IMR-90 (cell line): Measurements from ENCODE around the gene MON2. TPM values are rescaled to one million over a fixed set of nuclear protein-coding genes. Genes with fewer than 3 reads are reported as not detected.

ENCODE experiments used
- ATAC-seq: fragments of 200-7000 bp; cut with Tn5 transposase; 2 replicates; pipeline ENCODE4 v1.9.1; 2020; ENCODE audit warnings: low read depth, mild to moderate bottlenecking, moderate library complexity
- BruUV-seq: library from RNA; stranded (reverse); fragments of 400-500 nt; replicated peaks from 2 replicates; lab custom pipeline; 2021; lab: Mats Ljungman, UMichigan
- CTCF ChIA-PET: fragments of 300-600 bp; formaldehyde crosslinking; extraction: SDS; loops from one replicate; lab custom pipeline; 2021; ENCODE audit warnings: antibody characterized with exemption; lab: Yijun Ruan, JAX
- POLR2A ChIA-PET: fragments of 300-600 bp; sonication (Branson Sonifier 250); formaldehyde crosslinking; loops from one replicate; lab custom pipeline; 2022; ENCODE audit warnings: antibody characterized with exemption; ENCODE audit not compliant: unreplicated experiment; lab: Charles Lee
- DNase-seq: peaks from one replicate; pipeline ENCODE4 v3.0.0; 2013
- H2AFZ ChIP-seq: replicated peaks from 2 replicates; pipeline ENCODE3; 2013; ENCODE audit warnings: low read length, mild to moderate bottlenecking; ENCODE audit not compliant: poor library complexity
- H2AK5ac ChIP-seq: 2 replicates; pipeline ENCODE4 v1.6.1; 2013; ENCODE audit warnings: low read depth, low read length, inconsistent platforms
- H2AK9ac ChIP-seq: replicated peaks from 2 replicates; pipeline ENCODE3; 2013; ENCODE audit warnings: mild to moderate bottlenecking, low read depth, low read length, moderate library complexity; ENCODE audit not compliant: poor library complexity
- H2BK120ac ChIP-seq: 2 replicates; pipeline ENCODE4 v1.6.1; 2013; ENCODE audit warnings: low read depth, low read length, inconsistent platforms
- H2BK15ac ChIP-seq: 3 replicates; pipeline ENCODE4 v1.6.1; 2013; ENCODE audit warnings: low read depth, low read length, inconsistent platforms
- H2BK20ac ChIP-seq: 2 replicates; pipeline ENCODE4 v1.6.1; 2013; ENCODE audit warnings: low read depth, mild to moderate bottlenecking, inconsistent platforms, low read length, moderate library complexity
- H2BK5ac ChIP-seq: 2 replicates; pipeline ENCODE4 v1.6.1; 2013; ENCODE audit warnings: mild to moderate bottlenecking, low read depth, low read length, inconsistent platforms; ENCODE audit not compliant: poor library complexity, severe bottlenecking
- H3K14ac ChIP-seq: replicated peaks from 2 replicates; pipeline ENCODE4 v1.6.1; 2013; ENCODE audit warnings: low read depth, low read length, inconsistent platforms
- H3K18ac ChIP-seq: 2 replicates; pipeline ENCODE4 v1.6.1; 2013; ENCODE audit warnings: low read depth, low read length, control low read depth
- H3K23ac ChIP-seq: 2 replicates; pipeline ENCODE4 v1.6.1; 2013; ENCODE audit warnings: low read depth, low read length, inconsistent platforms
- H3K27ac ChIP-seq: 2 replicates; pipeline ENCODE4 v1.5.1; 2013; ENCODE audit warnings: mild to moderate bottlenecking, control low read depth, low read length; ENCODE audit not compliant: insufficient read depth
- H3K27me3 ChIP-seq: 2 replicates; pipeline ENCODE4 v1.6.1; 2013; ENCODE audit warnings: low read length; ENCODE audit not compliant: control insufficient read depth, insufficient read depth
- H3K36me3 ChIP-seq: 2 replicates; pipeline ENCODE4 v1.6.1; 2013; ENCODE audit warnings: low read length, mixed read lengths; ENCODE audit not compliant: control insufficient read depth, insufficient read depth
- H3K4ac ChIP-seq: 2 replicates; pipeline ENCODE4 v1.6.1; 2013; ENCODE audit warnings: low read depth, low read length, inconsistent platforms
- H3K4me1 ChIP-seq: 2 replicates; pipeline ENCODE4 v1.6.1; 2013; ENCODE audit warnings: low read length, mixed read lengths; ENCODE audit not compliant: control insufficient read depth, insufficient read depth
- H3K4me2 ChIP-seq: 2 replicates; pipeline ENCODE4 v1.6.1; 2013; ENCODE audit warnings: low read depth, mild to moderate bottlenecking, control low read depth, low read length, moderate library complexity
- H3K4me3 ChIP-seq: 2 replicates; pipeline ENCODE4 v1.5.1; 2013; ENCODE audit warnings: low read depth, mild to moderate bottlenecking, control low read depth, low read length, moderate library complexity; ENCODE audit not compliant: insufficient read depth
- H3K56ac ChIP-seq: 2 replicates; pipeline ENCODE4 v1.6.1; 2013; ENCODE audit warnings: low read length, inconsistent platforms; ENCODE audit not compliant: insufficient read depth; ENCODE audit errors: extremely low read depth
- H3K79me1 ChIP-seq, 2 experiments: 2 replicates each; pipeline ENCODE4 v1.6.1; 2013; ENCODE audit warnings: low read length in 2 of 2, inconsistent platforms in 1 of 2, low read depth in 1 of 2
- H3K9ac ChIP-seq: 2 replicates; pipeline ENCODE4 v1.6.1; 2013; ENCODE audit warnings: low read depth, low read length, control low read depth
- H3K9me1 ChIP-seq: 2 replicates; pipeline ENCODE4 v1.6.1; 2013; ENCODE audit warnings: low read length, inconsistent platforms; ENCODE audit not compliant: insufficient read depth
- H3K9me3 ChIP-seq: 2 replicates; pipeline ENCODE4 v1.6.1; 2013; ENCODE audit warnings: low read length; ENCODE audit not compliant: control insufficient read depth, insufficient read depth
- H4K20me1 ChIP-seq: 2 replicates; pipeline ENCODE4 v1.6.1; 2013; ENCODE audit warnings: low read length, inconsistent platforms; ENCODE audit not compliant: insufficient read depth
- H4K5ac ChIP-seq: 2 replicates; pipeline ENCODE4 v1.6.1; 2013; ENCODE audit warnings: mild to moderate bottlenecking, low read depth, low read length, control low read depth
- H4K8ac ChIP-seq, 2 experiments: 2 replicates each; pipeline ENCODE4 v1.6.1; 2013; ENCODE audit warnings: low read depth in 2 of 2, low read length in 2 of 2, control low read depth in 1 of 2, inconsistent platforms in 1 of 2
- H4K91ac ChIP-seq: 2 replicates; pipeline ENCODE4 v1.6.1; 2013; ENCODE audit warnings: low read depth, low read length, inconsistent platforms; ENCODE audit not compliant: insufficient read depth
- BHLHE40 ChIP-seq: fragments of 150-350 bp; IDR thresholded peaks from 2 replicates; pipeline ENCODE4 v1.6.1; 2016; ENCODE audit warnings: mild to moderate bottlenecking, low read depth, low read length
- CEBPB ChIP-seq: IDR thresholded peaks from 2 replicates; pipeline ENCODE4 v1.6.1; 2012; ENCODE audit warnings: low read depth, low read length, improper control_type of control experiment
- CHD1 ChIP-seq: IDR thresholded peaks from 2 replicates; pipeline ENCODE4 v1.6.1; 2012; ENCODE audit warnings: low read depth, low read length, improper control_type of control experiment
- FOS ChIP-seq: fragments of 150-350 bp; IDR thresholded peaks from 2 replicates; pipeline ENCODE4 v1.6.1; 2016; ENCODE audit warnings: low read depth, low read length
- MXI1 ChIP-seq: IDR thresholded peaks from 2 replicates; pipeline ENCODE4 v1.6.1; 2012; ENCODE audit warnings: low read depth, mild to moderate bottlenecking, low read length, moderate library complexity, borderline replicate concordance
- NFE2L2 ChIP-seq: fragments of 150-350 bp; IDR thresholded peaks from 2 replicates; pipeline ENCODE4 v1.6.1; 2016; ENCODE audit warnings: low read depth, mild to moderate bottlenecking, low read length
- POLR2A ChIP-seq: IDR thresholded peaks from 2 replicates; pipeline ENCODE4 v1.6.1; 2012; ENCODE audit warnings: mild to moderate bottlenecking, low read depth, low read length
- RAD21 ChIP-seq: IDR thresholded peaks from 2 replicates; pipeline ENCODE4 v1.6.1; 2012; ENCODE audit warnings: low read length, improper control_type of control experiment
- SMC3 ChIP-seq: fragments of 150-350 bp; IDR thresholded peaks from 2 replicates; pipeline ENCODE4 v1.6.1; 2016; ENCODE audit warnings: low read depth, mild to moderate bottlenecking, antibody characterized with exemption, low read length, moderate library complexity
- WGBS, 2 experiments: methylation state at CpG; one replicate each; pipeline versions ENCODE4 v1.1.5 to v1.1.7; 2013; ENCODE audit warnings: missing lambda C conversion rate in 2 of 2; ENCODE audit not compliant: insufficient read length in 1 of 2; ENCODE audit errors: extremely low coverage in 2 of 2; 5-methylcytosine and 5-hydroxymethylcytosine counted together
- dilution Hi-C: fragments of 300-500 bp; cut with HindIII; formaldehyde crosslinking; loops from one replicate; pipeline ENCODE4 v1.14.3; 2018; ENCODE audit warnings: low sequenced_read_pairs; ENCODE audit not compliant: unreplicated experiment
- in situ Hi-C: fragments of 300-500 bp; cut with MboI; formaldehyde crosslinking; loops from 3 replicates; pipeline ENCODE4 v1.14.3; 2019; ENCODE audit warnings: low sequenced_read_pairs, inconsistent platforms, mixed read lengths
- intact Hi-C: fragments of 100-400 bp; cut with micrococcal nuclease; formaldehyde crosslinking; loops from 2 replicates; pipeline ENCODE4 v1.10.0; 2022
- polyA plus RNA-seq, 3 experiments: library from polyadenylated mRNA; depleted of rRNA; stranded (reverse); fragments of >200 nt; gene quantifications; 2 replicates each; pipeline ENCODE4 v1.2.3, GENCODE V29; 2012; ENCODE audit warnings: low replicate concordance in 1 of 3
- total RNA-seq: library from RNA; depleted of rRNA; stranded (reverse); fragments of >200 nt; gene quantifications from 2 replicates; pipeline ENCODE4 v1.2.3, GENCODE V29; 2012
- TF ChIP-seq, protein P1 (sequence below): fragments of 150-350 bp; IDR thresholded peaks from 2 replicates; pipeline ENCODE4 v1.6.1; 2016; ENCODE audit warnings: low read depth, mild to moderate bottlenecking, low read length, moderate library complexity, borderline replicate concordance
- TF ChIP-seq, protein P2 (sequence below): fragments of 150-350 bp; IDR thresholded peaks from 2 replicates; pipeline ENCODE4 v1.6.1; 2017; ENCODE audit warnings: mild to moderate bottlenecking, antibody characterized with exemption, low read length, low read depth

MON2 gene
- total and polyA plus RNA-seq, 2 of the 4 experiments (the other 2 are of a cell fraction): 13.2 to 39.3 TPM

DNA sequence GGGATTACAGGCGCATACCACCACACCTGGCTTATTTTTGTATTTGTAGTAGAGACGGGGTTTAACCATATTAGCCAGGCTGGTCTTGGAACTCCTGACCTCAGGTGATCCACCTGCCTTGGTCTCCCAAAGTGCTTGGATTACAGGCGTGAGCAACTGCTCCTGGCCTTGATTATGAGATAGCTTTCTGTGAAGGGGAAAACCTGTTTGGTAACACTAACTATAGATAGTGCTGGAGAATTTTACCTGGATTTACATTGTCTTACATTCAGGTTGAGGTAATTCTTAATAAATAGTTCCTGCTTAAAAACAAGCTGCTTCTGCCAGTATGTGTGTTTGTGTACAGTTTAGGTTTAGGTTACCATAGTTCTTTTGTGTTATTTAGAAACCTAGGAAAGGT lies 77.1 kb downstream of the MON2 start:
- ATAC-seq (no peak), DNase-seq (no peak)
- ChIA-PET POLR2A (no interaction called here), CTCF (interaction anchor here (0.6 kb wide), 1 partner anchor 251 kb away, joined by 4 read pairs; no protein-coding TSS in a partner anchor)
- Histone ChIP-seq H3K23ac (no peak overlapping the region), H3K4ac (no peak overlapping the region), H3K9me3 (no peaks in the 10 kb centered on the region), H4K91ac (no peak overlapping the region), H4K20me1 (no peaks in the 10 kb centered on the region), H3K9me1 (peaks cover 2% of the 10 kb centered on the region; the same call in 1 of the 2 replicates), H3K4me1 (no peaks in the 10 kb centered on the region; the same call in 1 of the 2 replicates), H3K27me3 (no peaks in the 10 kb centered on the region), H3K4me2 (no peak overlapping the region), H3K14ac (no peak overlapping the region), H2BK20ac (no peak overlapping the region), H2AFZ (no peak overlapping the region), H2BK120ac (no peak overlapping the region), H3K9ac (no peak overlapping the region), H3K18ac (no peak overlapping the region), H2AK5ac (no peak overlapping the region), H3K79me1 (peaks cover 3 to 4% of the 10 kb centered on the region in 2 experiments), H3K56ac (no peak overlapping the region), H4K5ac (no peak overlapping the region), H3K27ac (no peak overlapping the region), H3K4me3 (no peak overlapping the region), H4K8ac (no peak overlapping the region), H2BK5ac (no peak overlapping the region), H2BK15ac (no peak overlapping the region), H2AK9ac (no peak overlapping the region), H3K36me3 (peaks cover 20% of the 10 kb centered on the region)
- dilution Hi-C loops: no loop called here
- WGBS, 2 experiments: no CpG with 5 or more reads among the region's 3 CpGs
- no TSS peak for BruUV-seq
- intact Hi-C loops: no loop called here
- in situ Hi-C loops: no loop called here
- TF ChIP-seq MXI1: no peak
- TF ChIP-seq RAD21: no peak
- TF ChIP-seq, protein P1, sequence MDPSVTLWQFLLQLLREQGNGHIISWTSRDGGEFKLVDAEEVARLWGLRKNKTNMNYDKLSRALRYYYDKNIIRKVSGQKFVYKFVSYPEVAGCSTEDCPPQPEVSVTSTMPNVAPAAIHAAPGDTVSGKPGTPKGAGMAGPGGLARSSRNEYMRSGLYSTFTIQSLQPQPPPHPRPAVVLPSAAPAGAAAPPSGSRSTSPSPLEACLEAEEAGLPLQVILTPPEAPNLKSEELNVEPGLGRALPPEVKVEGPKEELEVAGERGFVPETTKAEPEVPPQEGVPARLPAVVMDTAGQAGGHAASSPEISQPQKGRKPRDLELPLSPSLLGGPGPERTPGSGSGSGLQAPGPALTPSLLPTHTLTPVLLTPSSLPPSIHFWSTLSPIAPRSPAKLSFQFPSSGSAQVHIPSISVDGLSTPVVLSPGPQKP: no peak
- no peak for TF ChIP-seq CHD1
- no peak for TF ChIP-seq POLR2A
- no peak for TF ChIP-seq NFE2L2
- TF ChIP-seq, protein P2, sequence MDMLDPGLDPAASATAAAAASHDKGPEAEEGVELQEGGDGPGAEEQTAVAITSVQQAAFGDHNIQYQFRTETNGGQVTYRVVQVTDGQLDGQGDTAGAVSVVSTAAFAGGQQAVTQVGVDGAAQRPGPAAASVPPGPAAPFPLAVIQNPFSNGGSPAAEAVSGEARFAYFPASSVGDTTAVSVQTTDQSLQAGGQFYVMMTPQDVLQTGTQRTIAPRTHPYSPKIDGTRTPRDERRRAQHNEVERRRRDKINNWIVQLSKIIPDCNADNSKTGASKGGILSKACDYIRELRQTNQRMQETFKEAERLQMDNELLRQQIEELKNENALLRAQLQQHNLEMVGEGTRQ: no peak
- no peak for TF ChIP-seq SMC3
- TF ChIP-seq BHLHE40: no peak
- no peak for TF ChIP-seq CEBPB
- no peak for TF ChIP-seq FOS
